M059J (cell line): Measurements from ENCODE around the gene OR51V1. TPM values are rescaled to one million over a fixed set of nuclear protein-coding genes. Genes with fewer than 3 reads are reported as not detected.
"Not testable (repeated sequence)": the region's sequence is repeated elsewhere in the genome, so short reads cannot be mapped to it uniquely, and the experiment has no call there.

Experiments
- DNase-seq: peaks from one replicate; pipeline ENCODE4 v3.0.0-alpha.2; 2012; ENCODE audit warnings: low read depth
- total RNA-seq: library from RNA; depleted of rRNA; stranded (reverse); fragments of >200 nt; shearing (Covaris generic); gene quantifications from 2 replicates; pipeline ENCODE4 v1.2.3, GENCODE V29; 2014; rRNA removed

Gene OR51V1
- total RNA-seq, 1 experiment from 2014 or later: not detected

GRCh38 chr11:5171856-5172255 lies 28.6 kb downstream of the OR51V1 start:
- no peak for DNase-seq

- not testable (repeated sequence) for DNase-seq
These were observed 34.6 kb downstream of the OR51V1 start for GRCh38 chr11:5165898-5166297.

- DNase-seq: not testable (repeated sequence)
These were observed 35.7 kb downstream of the OR51V1 start for GRCh38 chr11:5164807-5165206.

- DNase-seq: not testable (repeated sequence)
These were observed 39.4 kb downstream of the OR51V1 start for GRCh38 chr11:5161045-5161444.

- DNase-seq: not testable (repeated sequence)
These were observed 40.3 kb downstream of the OR51V1 start for GRCh38 chr11:5160217-5160616.

GRCh38 chr11:5159806-5160205 lies 40.7 kb downstream of the OR51V1 start:
- no peak for DNase-seq

GRCh38 chr11:5154657-5155056 lies 45.8 kb downstream of the OR51V1 start, which contains the start of gene OR52A1:
Gene OR52A1 (minus strand): TSS chr11:5154757. CDS start chr11:5152369, 2,388 bp downstream.
- DNase-seq: no peak

GRCh38 chr11:5153574-5154431 lies 46.7 kb downstream of the OR51V1 start:
- DNase-seq: no peak

- DNase-seq: no peak
These were observed 48.7 kb downstream of the OR51V1 start for GRCh38 chr11:5151713-5152153.

Other genes starting within 250 kb of the OR51V1 start
- not detected in 2 replicates for gene OR51A2, start 245.0 kb downstream of the OR51V1 start, total RNA-seq
- gene OR51L1, start 205.8 kb downstream of the OR51V1 start, total RNA-seq: not detected in 2 replicates
- not detected in 2 replicates for gene OR52J3, start 154.2 kb downstream of the OR51V1 start, total RNA-seq
- gene OR52E2, start 141.1 kb downstream of the OR51V1 start, total RNA-seq: not detected in 2 replicates
- not detected in 2 replicates for gene OR52E1, start 131.1 kb downstream of the OR51V1 start, total RNA-seq
- not detected in 2 replicates for gene OR52A5, start 62.3 kb downstream of the OR51V1 start, total RNA-seq
- gene OR52A1, start 45.9 kb downstream of the OR51V1 start, total RNA-seq: not detected in 2 replicates
- gene HBB, start 26.4 kb upstream of the OR51V1 start, total RNA-seq: not detected in 2 replicates
- 0.32 and 0.44 TPM in 2 replicates for gene HBD, start 33.8 kb upstream of the OR51V1 start, total RNA-seq
- gene HBG1, start 49.2 kb upstream of the OR51V1 start, total RNA-seq: not detected in 2 replicates
- not detected in 2 replicates for gene HBG2, start 54.1 kb upstream of the OR51V1 start, total RNA-seq
- gene HBE1, start 69.3 kb upstream of the OR51V1 start, total RNA-seq: 2.2 and 7.0 TPM in 2 replicates
- 2.0 TPM in 1 of 2 replicates, not detected in the other for gene OR51B4, start 101.3 kb upstream of the OR51V1 start, total RNA-seq
- gene OR51B2, start 123.6 kb upstream of the OR51V1 start, total RNA-seq: not detected in 2 replicates
- gene OR51B5, start 142.8 kb upstream of the OR51V1 start, total RNA-seq: not detected in 2 replicates
- not detected in 2 replicates for gene OR51B6, start 150.8 kb upstream of the OR51V1 start, total RNA-seq
- not detected in 2 replicates for gene OR51M1, start 183.1 kb upstream of the OR51V1 start, total RNA-seq
- not detected in 2 replicates for gene OR51Q1, start 221.4 kb upstream of the OR51V1 start, total RNA-seq
- not detected in 2 replicates for gene OR51I1, start 240.8 kb upstream of the OR51V1 start, total RNA-seq
- not detected in 2 replicates for gene OR51I2, start 248.6 kb upstream of the OR51V1 start, total RNA-seq